CD4-positive, alpha-beta T cell (primary cell): ENCODE data around the gene CACNG7. TPM values are rescaled to one million over a fixed set of nuclear protein-coding genes. Genes with fewer than 3 reads are reported as not detected.

Experiments
- ATAC-seq: fragments of 200-7000 bp; cut with Tn5 transposase; one replicate; pipeline ENCODE4 v1.10.0; 2022; ENCODE audit warnings: mild to moderate bottlenecking; ENCODE audit not compliant: poor library complexity
- CTCF ChIA-PET: fragments of 350-600 bp; sonication (Branson Sonifier 250); formaldehyde crosslinking; loops from one replicate; lab custom pipeline; 2021; ENCODE audit warnings: antibody characterized with exemption, inconsistent platforms; lab: Charles Lee
- POLR2A ChIA-PET: fragments of 350-600 bp; sonication (Branson Sonifier 250); formaldehyde crosslinking; loops from one replicate; lab custom pipeline; 2021; ENCODE audit warnings: antibody characterized with exemption, inconsistent platforms; lab: Charles Lee
- DNase-seq, 14 experiments: peaks; one replicate each; pipeline ENCODE4 v3.0.0-alpha.2; 2013 to 2020; ENCODE audit warnings: mixed read lengths in 2 of 14
- H3K27ac ChIP-seq, 2 donors: one replicate each; pipeline versions ENCODE4 v1.5.1 to v1.7.0; 2013; ENCODE audit warnings: low read length in 2 of 2, low read depth in 1 of 2, mild to moderate bottlenecking in 1 of 2
- H3K27me3 ChIP-seq, 2 experiments: 1 replicate in 1 of 2; 2 replicates in 1 of 2; pipeline versions ENCODE4 v1.6.1 to v1.7.0; 2013; ENCODE audit warnings: low read length in 2 of 2, control low read depth in 1 of 2, mild to moderate bottlenecking in 1 of 2, moderate library complexity in 1 of 2; ENCODE audit not compliant: insufficient read depth in 2 of 2, control insufficient read depth in 1 of 2
- H3K36me3 ChIP-seq: one replicate; pipeline ENCODE4 v1.6.1; 2013; ENCODE audit warnings: low read length, control low read depth; ENCODE audit not compliant: insufficient read depth
- H3K4me1 ChIP-seq: one replicate; pipeline ENCODE4 v1.6.1; 2013; ENCODE audit warnings: low read length, control low read depth; ENCODE audit not compliant: insufficient read depth
- H3K4me3 ChIP-seq: one replicate; pipeline ENCODE4 v1.5.1; 2013; ENCODE audit warnings: mild to moderate bottlenecking, low read length, moderate library complexity
- H3K9me3 ChIP-seq, 2 experiments: 1 replicate in 1 of 2; 2 replicates in 1 of 2; pipeline versions ENCODE4 v1.6.1 to v1.7.0; 2013; ENCODE audit warnings: low read length in 2 of 2, mild to moderate bottlenecking in 2 of 2, control low read depth in 1 of 2, moderate library complexity in 1 of 2; ENCODE audit not compliant: control insufficient read depth in 1 of 2, insufficient read depth in 1 of 2
- H3K27ac Mint-ChIP-seq: one replicate; pipeline ENCODE4 v1.8.0; 2020; ENCODE audit warnings: mixed read lengths
- H3K27me3 Mint-ChIP-seq: one replicate; pipeline ENCODE4 v1.8.0; 2021; ENCODE audit warnings: mixed read lengths
- H3K36me3 Mint-ChIP-seq: one replicate; pipeline ENCODE4 v1.8.0; 2021; ENCODE audit warnings: low read depth, mixed read lengths
- H3K4me1 Mint-ChIP-seq: one replicate; pipeline ENCODE4 v1.8.0; 2021; ENCODE audit warnings: low read depth, mixed read lengths
- H3K4me3 Mint-ChIP-seq: one replicate; pipeline ENCODE4 v1.8.0; 2020; ENCODE audit warnings: mild to moderate bottlenecking, mixed read lengths
- H3K9me3 Mint-ChIP-seq: one replicate; pipeline ENCODE4 v1.8.0; 2020; ENCODE audit warnings: mixed read lengths
- CTCF ChIP-seq: fragments of 200-600 bp; IDR thresholded peaks from one replicate; pipeline ENCODE4 v1.8.0; 2022; ENCODE audit warnings: antibody characterized with exemption, mild to moderate bottlenecking
- intact Hi-C, 2 experiments: fragments of 100-400 bp; cut with DNase I in 1 of 2; cut with micrococcal nuclease in 1 of 2; formaldehyde crosslinking; loops; one replicate each; pipeline versions ENCODE4 v1.15.1 to v1.9.0; 2023 to 2025; cut with DNase I, micrococcal nuclease
- total RNA-seq, 174 experiments: library from RNA in 2 of 174; stranded (reverse) in 2 of 174; gene quantifications; one replicate each; pipeline ENCODE4 v1.2.3 and lab custom pipeline; 2021 to 2026

The CACNG7 gene
- total RNA-seq, 2 experiments from 2014 or later: not detected

- ChIA-PET CTCF (no interaction called here), POLR2A (no interaction called here)
- H3K36me3 ChIP-seq: no peaks in the 10 kb centered on the region
- peaks cover 51% of the 10 kb centered on the region for H3K27me3 Mint-ChIP-seq
- H3K4me1 Mint-ChIP-seq: no peaks in the 10 kb centered on the region
- no peak overlapping the region for H3K4me3 Mint-ChIP-seq
- no peaks in the 10 kb centered on the region for H3K36me3 Mint-ChIP-seq
- peaks cover 12 to 23% of the 10 kb centered on the region in 2 experiments for H3K27me3 ChIP-seq
- intact Hi-C loops: no loop called here
- TF ChIP-seq CTCF: no peak
- ATAC-seq: no peak
- no peak overlapping the region for H3K27ac Mint-ChIP-seq
- DNase-seq: no peak
- no peak overlapping the region for H3K27ac ChIP-seq
- H3K9me3 Mint-ChIP-seq: no peaks in the 10 kb centered on the region
- H3K4me3 ChIP-seq: no peak overlapping the region
- no peaks in the 10 kb centered on the region for H3K4me1 ChIP-seq
- peaks cover 0 to 9% of the 10 kb centered on the region in 2 experiments for H3K9me3 ChIP-seq
Measured at GRCh38 chr19:53916004-53916403, 6.9 kb downstream of the CACNG7 start.

- H3K27me3 Mint-ChIP-seq: peaks cover 37% of the 10 kb centered on the region
- no peak for TF ChIP-seq CTCF
- no peak for DNase-seq
- ATAC-seq: no peak
- H3K4me3 Mint-ChIP-seq: no peak overlapping the region
- Histone ChIP-seq H3K36me3 (no peaks in the 10 kb centered on the region), H3K4me3 (no peak overlapping the region), H3K9me3 (peaks cover 0 to 6% of the 10 kb centered on the region in 2 experiments), H3K27ac (no peak overlapping the region), H3K4me1 (no peaks in the 10 kb centered on the region), H3K27me3 (peaks cover 0 to 12% of the 10 kb centered on the region in 2 experiments)
- H3K4me1 Mint-ChIP-seq: no peaks in the 10 kb centered on the region
- H3K9me3 Mint-ChIP-seq: no peaks in the 10 kb centered on the region
- ChIA-PET CTCF (interaction anchor here (0.6 to 0.7 kb wide), 2 partner anchors 14 to 50 kb away, joined by 3 read pairs; no protein-coding TSS in a partner anchor), POLR2A (no interaction called here)
- intact Hi-C loops: no loop called here
- no peaks in the 10 kb centered on the region for H3K36me3 Mint-ChIP-seq
- no peak overlapping the region for H3K27ac Mint-ChIP-seq
Measured at GRCh38 chr19:53917356-53917755, 8.3 kb downstream of the CACNG7 start.

- DNase-seq (peak in 10 of 14 experiments; percentile 17 to 69 (median 31)), ATAC-seq (no peak)
- no peak for TF ChIP-seq CTCF
- Mint-ChIP-seq H3K4me3 (no peak overlapping the region), H3K36me3 (no peaks in the 10 kb centered on the region), H3K27ac (no peak overlapping the region), H3K4me1 (no peaks in the 10 kb centered on the region), H3K27me3 (peaks cover 21% of the 10 kb centered on the region), H3K9me3 (peaks cover 10% of the 10 kb centered on the region)
- CTCF ChIA-PET: no interaction called here
- H3K4me1 ChIP-seq: no peaks in the 10 kb centered on the region
- no peak overlapping the region for H3K27ac ChIP-seq
- H3K36me3 ChIP-seq: no peaks in the 10 kb centered on the region
- H3K27me3 ChIP-seq: no peaks in the 10 kb centered on the region
- H3K9me3 ChIP-seq: peaks cover 0 to 14% of the 10 kb centered on the region in 2 experiments
- POLR2A ChIA-PET: no interaction called here
- H3K4me3 ChIP-seq: no peak overlapping the region
- intact Hi-C loops: loop anchor here in 1 of 2 experiments (2.0 kb wide), 1 partner anchor 25 kb away; no protein-coding TSS in a partner anchor
Measured at GRCh38 chr19:53927739-53928138, 18.7 kb downstream of the CACNG7 start.
